AG09319 (cell line): ENCODE measurements around the gene DIAPH1.
A peak's percentile ranks its signal among the peaks of the same experiment; 100 is the strongest.

ENCODE experiments used
- DNase-seq: peaks from one replicate; pipeline ENCODE4 v3.0.0-alpha.2; 2010; ENCODE audit warnings: low read depth; ENCODE audit errors: extremely low read depth
- TF ChIP-seq, protein P1 (sequence below): IDR thresholded peaks from 2 replicates; pipeline ENCODE4 v1.5.1; 2011; ENCODE audit warnings: low read depth, mild to moderate bottlenecking, inconsistent platforms, low read length, moderate library complexity

The DIAPH1 gene

GRCh38 chr5:141657404-141657803 lies 38.6 kb upstream of the DIAPH1 start:
- DNase-seq: no peak
- TF ChIP-seq, protein P1, sequence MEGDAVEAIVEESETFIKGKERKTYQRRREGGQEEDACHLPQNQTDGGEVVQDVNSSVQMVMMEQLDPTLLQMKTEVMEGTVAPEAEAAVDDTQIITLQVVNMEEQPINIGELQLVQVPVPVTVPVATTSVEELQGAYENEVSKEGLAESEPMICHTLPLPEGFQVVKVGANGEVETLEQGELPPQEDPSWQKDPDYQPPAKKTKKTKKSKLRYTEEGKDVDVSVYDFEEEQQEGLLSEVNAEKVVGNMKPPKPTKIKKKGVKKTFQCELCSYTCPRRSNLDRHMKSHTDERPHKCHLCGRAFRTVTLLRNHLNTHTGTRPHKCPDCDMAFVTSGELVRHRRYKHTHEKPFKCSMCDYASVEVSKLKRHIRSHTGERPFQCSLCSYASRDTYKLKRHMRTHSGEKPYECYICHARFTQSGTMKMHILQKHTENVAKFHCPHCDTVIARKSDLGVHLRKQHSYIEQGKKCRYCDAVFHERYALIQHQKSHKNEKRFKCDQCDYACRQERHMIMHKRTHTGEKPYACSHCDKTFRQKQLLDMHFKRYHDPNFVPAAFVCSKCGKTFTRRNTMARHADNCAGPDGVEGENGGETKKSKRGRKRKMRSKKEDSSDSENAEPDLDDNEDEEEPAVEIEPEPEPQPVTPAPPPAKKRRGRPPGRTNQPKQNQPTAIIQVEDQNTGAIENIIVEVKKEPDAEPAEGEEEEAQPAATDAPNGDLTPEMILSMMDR: no peak

DNA sequence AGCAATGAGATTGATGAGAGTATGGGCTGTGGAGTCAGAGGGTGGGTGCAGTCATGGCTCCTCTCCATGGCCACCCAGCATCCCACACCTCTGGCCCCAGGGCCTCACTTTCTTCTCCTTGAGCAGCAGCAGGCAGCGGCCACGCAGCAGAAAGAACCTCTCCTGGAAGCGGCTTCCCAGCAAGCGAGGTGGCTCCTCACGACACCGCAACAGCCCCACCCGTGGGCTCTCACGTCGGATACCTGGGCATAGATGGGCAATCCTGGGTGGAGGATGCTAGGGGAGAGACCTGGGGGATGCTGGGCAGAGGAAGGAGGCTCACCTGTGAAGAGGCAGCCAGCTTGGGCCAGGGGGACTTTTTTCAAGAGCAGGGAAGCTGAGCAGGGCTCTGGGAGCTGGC lies 37.6 kb upstream of the DIAPH1 start:
- DNase-seq: no peak
- TF ChIP-seq, protein P1: no peak

GRCh38 chr5:141655020-141655419 lies 36.2 kb upstream of the DIAPH1 start:
- DNase-seq: no peak
- TF ChIP-seq, protein P1: no peak

- DNase-seq: no peak
These were observed 35.5 kb upstream of the DIAPH1 start for GRCh38 chr5:141654298-141654697.

GRCh38 chr5:141651728-141652105 lies 32.9 kb upstream of the DIAPH1 start:
- DNase-seq: no peak
- TF ChIP-seq, protein P1: no peak

More at GRCh38 chr5:141654298-141654697, 35.5 kb upstream of the DIAPH1 start:
- TF ChIP-seq, protein P1: no peak

GRCh38 chr5:141650851-141651727 lies 32.3 kb upstream of the DIAPH1 start, which contains the start of gene FCHSD1:
Gene FCHSD1, minus strand, starts transcription at chr5:141651418. Its CDS starts 50 bp downstream, at chr5:141651368.
- TF ChIP-seq, protein P1: no peak
- DNase-seq: peak; percentile 52

DNA sequence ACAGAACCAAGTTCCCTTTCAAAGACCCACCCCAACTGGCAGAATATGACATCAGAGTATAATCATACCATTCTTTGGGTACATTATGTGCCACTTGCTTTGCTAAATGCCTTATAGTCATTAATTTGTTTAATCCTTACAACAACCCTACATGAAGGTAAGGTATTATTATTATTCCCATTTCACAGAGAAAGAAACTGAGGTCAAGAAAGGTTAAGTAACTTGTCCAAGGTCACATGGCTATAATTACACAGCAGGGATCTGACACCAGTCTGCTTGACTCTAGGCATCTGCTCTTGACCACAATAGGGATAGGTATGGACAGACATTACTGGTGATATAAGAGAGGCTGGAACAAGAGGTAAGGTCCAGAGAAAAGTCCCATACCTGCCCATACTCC lies 31.2 kb upstream of the DIAPH1 start:
- TF ChIP-seq, protein P1: no peak

More for the DNA sequence above, 31.2 kb upstream of the DIAPH1 start:
- no peak for DNase-seq
